Lower leg skin (tissue), 3 donors: Measurements from ENCODE around the gene HRG.

ENCODE experiments used
- POLR2A ChIP-seq, 2 donors: fragments of 450-650 bp; IDR thresholded peaks; one replicate each; pipeline ENCODE4 v1.6.1; 2016 to 2017; ENCODE audit warnings: antibody characterized with exemption in 2 of 2, mild to moderate bottlenecking in 1 of 2, moderate library complexity in 1 of 2
- TF ChIP-seq, protein P1 (sequence below), 3 donors: fragments of 450-650 bp; IDR thresholded peaks; one replicate each; pipeline ENCODE4 v1.5.1; 2016; ENCODE audit warnings: antibody characterized with exemption in 3 of 3, mild to moderate bottlenecking in 3 of 3, moderate library complexity in 2 of 3

DNA sequence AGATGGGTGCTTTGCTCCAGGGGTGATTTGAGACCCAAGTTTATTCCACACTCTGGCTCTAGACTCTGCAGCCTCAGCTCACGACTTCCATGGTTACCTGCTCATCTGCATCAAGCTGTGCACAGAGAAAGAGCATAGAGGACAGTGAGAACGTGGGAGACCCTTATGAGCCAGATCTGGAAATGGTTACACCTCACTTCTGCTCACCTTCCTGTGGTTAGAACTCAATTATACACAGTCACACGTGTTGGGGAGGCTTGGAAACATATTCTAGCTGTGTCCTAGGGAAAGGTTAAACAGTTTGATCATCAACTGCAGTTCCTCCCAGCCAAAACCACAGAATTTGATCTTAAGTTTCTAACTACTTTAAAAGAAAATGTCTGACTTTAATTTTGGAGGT is 23.8 kb upstream of the HRG start:
- TF ChIP-seq, protein P1, sequence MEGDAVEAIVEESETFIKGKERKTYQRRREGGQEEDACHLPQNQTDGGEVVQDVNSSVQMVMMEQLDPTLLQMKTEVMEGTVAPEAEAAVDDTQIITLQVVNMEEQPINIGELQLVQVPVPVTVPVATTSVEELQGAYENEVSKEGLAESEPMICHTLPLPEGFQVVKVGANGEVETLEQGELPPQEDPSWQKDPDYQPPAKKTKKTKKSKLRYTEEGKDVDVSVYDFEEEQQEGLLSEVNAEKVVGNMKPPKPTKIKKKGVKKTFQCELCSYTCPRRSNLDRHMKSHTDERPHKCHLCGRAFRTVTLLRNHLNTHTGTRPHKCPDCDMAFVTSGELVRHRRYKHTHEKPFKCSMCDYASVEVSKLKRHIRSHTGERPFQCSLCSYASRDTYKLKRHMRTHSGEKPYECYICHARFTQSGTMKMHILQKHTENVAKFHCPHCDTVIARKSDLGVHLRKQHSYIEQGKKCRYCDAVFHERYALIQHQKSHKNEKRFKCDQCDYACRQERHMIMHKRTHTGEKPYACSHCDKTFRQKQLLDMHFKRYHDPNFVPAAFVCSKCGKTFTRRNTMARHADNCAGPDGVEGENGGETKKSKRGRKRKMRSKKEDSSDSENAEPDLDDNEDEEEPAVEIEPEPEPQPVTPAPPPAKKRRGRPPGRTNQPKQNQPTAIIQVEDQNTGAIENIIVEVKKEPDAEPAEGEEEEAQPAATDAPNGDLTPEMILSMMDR (IDR thresholded peaks at IDR 0.05): no peak
- no peak for TF ChIP-seq POLR2A (IDR thresholded peaks at IDR 0.05)
